ENCODE results near the gene TSPAN5.
A peak's percentile ranks its signal among the peaks of the same experiment; 100 is the strongest.

The TSPAN5 gene

GRCh38 chr4:98614662-98615061, 43.7 kb downstream of the TSPAN5 start:
- no peak for DNase-seq

- DNase-seq: no peak
These were observed 44.3 kb downstream of the TSPAN5 start for GRCh38 chr4:98614094-98614493.

- no peak for DNase-seq
These were observed 44.8 kb downstream of the TSPAN5 start for GRCh38 chr4:98613453-98614075.

GRCh38 chr4:98612318-98613250, 45.8 kb downstream of the TSPAN5 start:
- no peak for DNase-seq

GRCh38 chr4:98611677-98612317, 46.6 kb downstream of the TSPAN5 start:
- no peak for DNase-seq

GRCh38 chr4:98610926-98611676, 47.3 kb downstream of the TSPAN5 start:
- DNase-seq: no peak

- no peak for DNase-seq
These were observed 48.0 kb downstream of the TSPAN5 start for GRCh38 chr4:98610431-98610830.

GRCh38 chr4:98609934-98610333, 48.5 kb downstream of the TSPAN5 start:
- no peak for DNase-seq

GRCh38 chr4:98608356-98608755, 50.1 kb downstream of the TSPAN5 start:
- no peak for DNase-seq

- DNase-seq: no peak
These were observed 51.5 kb downstream of the TSPAN5 start for GRCh38 chr4:98606894-98607293.

GRCh38 chr4:98605216-98605615, 53.2 kb downstream of the TSPAN5 start:
- DNase-seq: no peak

- no peak for DNase-seq
These were observed 53.7 kb downstream of the TSPAN5 start for GRCh38 chr4:98604723-98605122.

- DNase-seq: no peak
These were observed 54.5 kb downstream of the TSPAN5 start for GRCh38 chr4:98603683-98604521.

- peak in 1 of 2 donors; percentile 27 for DNase-seq
These were observed 56.1 kb downstream of the TSPAN5 start for GRCh38 chr4:98602270-98602669.

GRCh38 chr4:98601708-98602107, 56.7 kb downstream of the TSPAN5 start:
- DNase-seq: peak in 1 of 2 donors; percentile 23

GRCh38 chr4:98599617-98600205, 58.7 kb downstream of the TSPAN5 start:
- no peak for DNase-seq

- no peak for DNase-seq
These were observed 71.5 kb downstream of the TSPAN5 start for GRCh38 chr4:98586962-98587354.

GRCh38 chr4:98586291-98586961, 72.0 kb downstream of the TSPAN5 start:
- DNase-seq: no peak

GRCh38 chr4:98585596-98585995, 72.8 kb downstream of the TSPAN5 start:
- DNase-seq: no peak

- DNase-seq: no peak
These were observed 74.1 kb downstream of the TSPAN5 start for GRCh38 chr4:98584265-98584664.

GRCh38 chr4:98583265-98583664, 75.1 kb downstream of the TSPAN5 start:
- DNase-seq: no peak
